Cardiac muscle cell (in vitro differentiated cells and primary cell): ENCODE data around the gene JCHAIN. TPM values are rescaled to one million over a fixed set of nuclear protein-coding genes. Genes with fewer than 3 reads are reported as not detected.

Experiments used
- DNase-seq, 2 donors: peaks; one replicate each; pipeline versions ENCODE4 v3.0.0 to v3.0.0-alpha.2; 2010 to 2017; ENCODE audit warnings: low read depth in 1 of 2, low spot score in 1 of 2
- H3K27ac ChIP-seq: fragments of 200-600 bp; sonication (generic); 2 replicates; pipeline ENCODE4 v1.5.1; 2016
- H3K27me3 ChIP-seq: fragments of 200-600 bp; sonication (generic); 2 replicates; pipeline ENCODE4 v1.6.0; 2016; ENCODE audit warnings: control low read depth
- H3K36me3 ChIP-seq: fragments of 200-600 bp; sonication (generic); 2 replicates; pipeline ENCODE4 v1.5.1; 2016; ENCODE audit warnings: control low read depth
- H3K4me1 ChIP-seq: fragments of 200-600 bp; sonication (generic); 2 replicates; pipeline ENCODE4 v1.8.1; 2017; ENCODE audit warnings: low read depth, mild to moderate bottlenecking, mixed run types
- H3K4me3 ChIP-seq: fragments of 200-600 bp; sonication (generic); 2 replicates; pipeline ENCODE4 v1.5.1; 2016; ENCODE audit warnings: mild to moderate bottlenecking
- H3K9me3 ChIP-seq: fragments of 200-600 bp; sonication (generic); 2 replicates; pipeline ENCODE4 v1.5.1; 2017; ENCODE audit warnings: low read depth, mild to moderate bottlenecking, control low read depth
- polyA plus RNA-seq: library from polyadenylated mRNA; unstranded; fragments of >200 nt; fragmentation: Nextera tagmentation; extraction: Ambion mirVana; gene quantifications from 2 replicates; pipeline ENCODE4 v1.2.1, GENCODE V29; 2016
- total RNA-seq: library from RNA; depleted of rRNA; stranded (reverse); fragments of >200 nt; gene quantifications from 2 replicates; pipeline ENCODE4 v1.2.3, GENCODE V29; 2016
- TF ChIP-seq, protein P1 (sequence below): IDR thresholded peaks from 2 replicates; pipeline ENCODE4 v1.5.1; 2012; ENCODE audit warnings: low read depth, mild to moderate bottlenecking, low read length

Gene JCHAIN
- total and polyA plus RNA-seq, 2 experiments from 2014 or later, result not detected

DNA sequence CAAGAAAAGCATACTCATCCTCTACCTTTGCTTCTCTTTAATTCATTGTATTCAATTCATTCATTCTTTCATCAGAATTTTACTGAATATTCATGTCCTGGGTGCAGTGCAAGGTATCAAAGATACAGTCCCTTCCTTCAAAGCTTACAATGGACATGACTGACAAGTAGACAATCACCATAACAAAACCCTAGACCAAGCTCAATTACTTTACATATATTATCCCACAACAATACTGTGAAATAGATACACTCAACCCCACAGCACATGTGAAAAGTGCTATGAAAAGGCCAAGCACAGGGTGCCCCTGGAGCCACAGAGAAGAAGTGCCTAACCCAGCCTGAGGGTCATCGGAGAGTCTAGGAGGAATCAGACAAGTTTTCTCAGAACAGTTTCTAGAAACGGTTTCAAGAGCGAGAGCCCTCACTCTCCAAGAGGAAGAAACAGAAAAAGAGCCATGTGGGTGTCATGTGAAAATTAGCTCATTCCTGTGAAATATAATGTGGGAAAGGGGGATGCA lies 58.9 kb downstream of the JCHAIN start:
- Histone ChIP-seq H3K36me3 (no peaks in the 10 kb centered on the region), H3K9me3 (no peaks in the 10 kb centered on the region), H3K27me3 (no peaks in the 10 kb centered on the region), H3K27ac (no peak overlapping the region), H3K4me3 (no peak overlapping the region), H3K4me1 (no peaks in the 10 kb centered on the region)
- TF ChIP-seq, protein P1, sequence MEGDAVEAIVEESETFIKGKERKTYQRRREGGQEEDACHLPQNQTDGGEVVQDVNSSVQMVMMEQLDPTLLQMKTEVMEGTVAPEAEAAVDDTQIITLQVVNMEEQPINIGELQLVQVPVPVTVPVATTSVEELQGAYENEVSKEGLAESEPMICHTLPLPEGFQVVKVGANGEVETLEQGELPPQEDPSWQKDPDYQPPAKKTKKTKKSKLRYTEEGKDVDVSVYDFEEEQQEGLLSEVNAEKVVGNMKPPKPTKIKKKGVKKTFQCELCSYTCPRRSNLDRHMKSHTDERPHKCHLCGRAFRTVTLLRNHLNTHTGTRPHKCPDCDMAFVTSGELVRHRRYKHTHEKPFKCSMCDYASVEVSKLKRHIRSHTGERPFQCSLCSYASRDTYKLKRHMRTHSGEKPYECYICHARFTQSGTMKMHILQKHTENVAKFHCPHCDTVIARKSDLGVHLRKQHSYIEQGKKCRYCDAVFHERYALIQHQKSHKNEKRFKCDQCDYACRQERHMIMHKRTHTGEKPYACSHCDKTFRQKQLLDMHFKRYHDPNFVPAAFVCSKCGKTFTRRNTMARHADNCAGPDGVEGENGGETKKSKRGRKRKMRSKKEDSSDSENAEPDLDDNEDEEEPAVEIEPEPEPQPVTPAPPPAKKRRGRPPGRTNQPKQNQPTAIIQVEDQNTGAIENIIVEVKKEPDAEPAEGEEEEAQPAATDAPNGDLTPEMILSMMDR, result no peak
- no peak for DNase-seq

DNA sequence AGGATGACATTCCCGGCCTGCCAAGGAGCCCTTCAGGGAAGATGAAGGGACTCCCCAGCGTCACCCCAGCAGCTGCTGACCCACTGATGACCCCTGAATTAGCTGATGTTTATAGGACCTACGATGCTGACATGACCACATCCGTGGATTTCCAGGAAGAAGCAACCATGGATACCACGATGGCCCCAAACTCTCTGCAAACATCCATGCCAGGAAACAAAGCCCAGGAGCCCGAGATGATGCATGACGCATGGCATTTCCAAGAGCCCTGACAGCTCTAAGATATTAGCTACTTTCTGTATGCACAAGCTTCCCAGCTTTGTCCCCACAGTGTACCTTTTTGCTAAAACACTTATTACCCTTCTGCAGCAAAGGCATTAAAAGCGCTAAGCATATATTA lies 59.8 kb downstream of the JCHAIN start:
- Histone ChIP-seq H3K27ac (no peak overlapping the region), H3K27me3 (no peaks in the 10 kb centered on the region), H3K36me3 (no peaks in the 10 kb centered on the region), H3K4me1 (no peaks in the 10 kb centered on the region), H3K4me3 (no peak overlapping the region), H3K9me3 (no peaks in the 10 kb centered on the region)
- TF ChIP-seq, protein P1, result no peak
- DNase-seq, result no peak

Other genes with a start within 250 kb of the JCHAIN start
- gene MUC7, start 194.3 kb downstream of the JCHAIN start, total RNA-seq, result not detected in 2 replicates
- not detected in 2 replicates for gene MUC7, start 194.3 kb downstream of the JCHAIN start, polyA plus RNA-seq
- gene AMTN, start 147.9 kb downstream of the JCHAIN start, total RNA-seq, result not detected in 2 replicates
- gene AMTN, start 147.9 kb downstream of the JCHAIN start, polyA plus RNA-seq, result 0.53 TPM in 1 of 2 replicates, not detected in the other
- gene AMBN, start 74.3 kb downstream of the JCHAIN start, total RNA-seq, result not detected in 2 replicates
- gene AMBN, start 74.3 kb downstream of the JCHAIN start, polyA plus RNA-seq, result not detected in 2 replicates
- under 0.01 TPM in 1 of 2 replicates, not detected in the other for gene ENAM, start 37.8 kb downstream of the JCHAIN start, total RNA-seq
- not detected in 2 replicates for gene ENAM, start 37.8 kb downstream of the JCHAIN start, polyA plus RNA-seq
- gene UTP3, start 22.0 kb upstream of the JCHAIN start, total RNA-seq, result 18.4 and 23.7 TPM in 2 replicates
- 10.9 and 15.5 TPM in 2 replicates for gene UTP3, start 22.0 kb upstream of the JCHAIN start, polyA plus RNA-seq
- gene RUFY3, start 55.5 kb upstream of the JCHAIN start, total RNA-seq, result 31.0 and 43.7 TPM in 2 replicates
- 28.1 and 35.2 TPM in 2 replicates for gene RUFY3, start 55.5 kb upstream of the JCHAIN start, polyA plus RNA-seq
- 84.9 and 90.3 TPM in 2 replicates for gene GRSF1, start 173.4 kb upstream of the JCHAIN start, total RNA-seq
- gene GRSF1, start 173.4 kb upstream of the JCHAIN start, polyA plus RNA-seq, result 153 and 185 TPM in 2 replicates
- 9.1 and 22.8 TPM in 2 replicates for gene MOB1B, start 235.9 kb upstream of the JCHAIN start, total RNA-seq
- 11.1 and 19.3 TPM in 2 replicates for gene MOB1B, start 235.9 kb upstream of the JCHAIN start, polyA plus RNA-seq